ACHN (cell line): ENCODE results near the gene BACH2.
"Not testable (repeated sequence)": the region's sequence is repeated elsewhere in the genome, so short reads cannot be mapped to it uniquely, and the experiment has no call there.

Experiments used
- DNase-seq: peaks from one replicate; pipeline ENCODE4 v3.0.0-alpha.2; 2015
- in situ Hi-C: cut with HindIII; loops from 2 replicates; pipeline ENCODE4 v1.10.0; 2017; ENCODE audit warnings: low sequenced_read_pairs, low pct_ligation_motif_present, low pct_unique_long_range_greater_than_20kb

The BACH2 gene

DNA sequence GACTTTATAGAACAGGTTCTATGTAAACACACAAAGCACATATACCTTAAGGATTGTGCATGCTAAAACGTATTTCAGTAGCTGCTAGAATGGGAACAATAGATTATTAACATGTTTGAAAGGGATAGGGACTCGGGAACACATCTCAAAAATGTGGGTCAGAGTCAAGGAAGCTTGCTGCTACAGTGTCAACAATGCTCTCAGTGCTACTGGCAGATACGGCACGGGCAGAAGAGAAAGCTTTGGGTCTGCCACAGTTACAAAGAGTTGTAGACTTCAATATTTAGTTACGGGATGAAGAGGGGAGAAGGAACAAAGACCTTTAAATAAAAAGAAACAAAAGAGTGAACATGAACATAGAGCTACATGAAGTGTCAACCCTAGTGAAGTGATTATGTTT is 170.5 kb downstream of the BACH2 start:
- in situ Hi-C loops = no loop called here
- DNase-seq = no peak

DNA sequence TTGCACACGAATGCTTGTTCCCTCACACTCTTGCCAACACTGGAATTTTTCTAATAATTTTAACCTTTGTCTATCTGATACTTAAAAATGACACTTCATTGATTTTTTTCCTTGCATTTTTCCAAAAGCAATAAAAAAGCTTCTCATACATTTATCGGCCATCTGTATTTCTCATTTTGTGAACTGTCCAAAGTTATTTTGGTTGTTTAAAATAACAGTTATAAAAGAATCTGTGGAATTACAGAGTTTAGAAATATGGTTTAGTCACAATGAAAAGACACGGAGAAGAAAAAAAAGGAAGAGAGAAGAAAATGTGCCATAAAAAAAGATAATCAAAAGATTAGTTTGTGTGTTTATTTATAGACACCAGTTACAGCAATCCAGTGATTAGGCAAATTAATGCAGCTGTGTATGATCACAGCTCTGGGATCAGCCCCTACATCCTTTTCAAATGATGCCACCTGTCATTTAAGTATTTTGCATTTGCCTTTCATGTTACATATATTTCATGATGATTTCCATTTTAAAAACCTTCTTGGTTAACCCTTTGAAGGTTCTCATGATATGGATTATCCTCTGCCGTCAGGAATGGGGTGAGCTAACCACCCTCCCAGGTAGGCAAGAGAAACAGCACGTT is 171.7 kb downstream of the BACH2 start:
- in situ Hi-C loops = no loop called here
- DNase-seq = no peak

DNA sequence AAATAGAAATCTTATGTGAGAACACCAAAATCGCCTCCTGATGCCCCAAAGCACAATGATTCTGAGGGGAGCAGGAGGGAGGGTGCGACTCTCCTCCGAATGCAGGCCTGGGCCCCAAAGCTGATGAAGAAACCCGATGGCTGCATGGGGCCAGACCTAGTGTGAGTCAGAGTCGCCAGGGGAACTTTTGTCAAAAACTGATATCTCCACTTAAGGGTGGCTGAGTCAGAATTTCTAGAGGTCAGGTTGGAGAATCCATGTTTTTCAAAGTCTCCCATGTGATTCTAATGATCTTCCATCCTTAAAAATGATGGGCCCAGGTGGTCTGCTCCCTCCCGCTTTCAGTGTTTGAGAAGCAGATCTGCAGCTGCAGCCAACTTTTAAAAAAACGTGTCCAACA is 172.8 kb downstream of the BACH2 start:
- DNase-seq = no peak
- in situ Hi-C loops = no loop called here

DNA sequence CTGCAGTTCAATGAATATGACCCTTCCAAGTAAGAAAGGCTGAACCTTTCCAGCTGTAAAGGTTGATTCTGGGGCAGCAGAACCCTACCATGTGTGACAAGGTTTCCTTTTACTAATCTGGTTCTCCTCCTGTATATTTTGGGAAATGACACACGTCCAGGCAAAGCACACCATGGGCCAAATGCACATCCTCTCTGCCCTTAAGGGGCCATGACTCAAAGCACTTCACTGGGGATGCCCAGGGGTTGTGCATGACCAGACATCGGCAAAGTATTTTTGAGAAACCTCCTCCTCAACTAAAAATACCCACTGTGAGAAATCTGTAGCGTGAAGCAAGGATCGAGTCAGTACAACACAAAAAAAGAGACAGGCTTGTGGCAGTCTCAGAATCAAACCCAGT is 174.7 kb downstream of the BACH2 start:
- in situ Hi-C loops = no loop called here
- DNase-seq = no peak

DNA sequence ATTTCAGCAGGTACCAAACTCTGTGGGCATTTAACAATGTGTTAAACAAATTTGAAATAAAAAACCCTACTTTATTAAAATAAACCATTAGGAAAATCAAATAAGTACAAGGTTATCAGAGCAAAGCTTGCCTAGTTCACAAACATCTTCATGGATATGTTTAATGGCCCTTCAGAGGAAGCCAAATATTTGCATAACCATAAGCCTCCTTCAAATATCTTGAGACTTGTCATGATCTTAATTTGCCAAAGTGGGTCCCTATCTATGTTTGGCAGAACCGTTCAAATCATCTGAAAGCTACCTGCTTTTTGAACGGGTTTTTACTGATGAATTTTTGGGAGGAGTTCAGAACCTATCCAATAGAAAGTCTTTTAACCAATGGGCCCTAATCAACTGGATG is 176.3 kb downstream of the BACH2 start:
- in situ Hi-C loops = no loop called here
- DNase-seq = no peak

DNA sequence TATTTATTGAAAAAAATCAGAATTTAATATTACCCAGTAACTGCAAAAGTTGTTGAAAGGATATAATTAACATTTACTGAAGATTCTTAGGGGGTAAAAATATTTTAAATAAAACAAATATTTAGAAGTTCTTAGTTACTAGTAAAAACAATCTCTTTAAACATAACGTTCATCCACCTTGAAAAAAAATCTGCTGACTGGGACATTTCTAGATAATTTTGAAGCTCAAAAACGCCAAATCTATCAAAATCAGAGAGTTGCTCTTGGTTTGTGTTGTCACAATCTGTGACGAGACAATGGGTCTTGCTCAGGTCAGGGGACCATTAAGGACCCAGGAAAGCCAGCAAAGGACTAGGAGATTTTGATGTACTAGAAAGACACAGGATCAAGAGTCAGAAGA is 177.0 kb downstream of the BACH2 start:
- in situ Hi-C loops = no loop called here
- DNase-seq = no peak

DNA sequence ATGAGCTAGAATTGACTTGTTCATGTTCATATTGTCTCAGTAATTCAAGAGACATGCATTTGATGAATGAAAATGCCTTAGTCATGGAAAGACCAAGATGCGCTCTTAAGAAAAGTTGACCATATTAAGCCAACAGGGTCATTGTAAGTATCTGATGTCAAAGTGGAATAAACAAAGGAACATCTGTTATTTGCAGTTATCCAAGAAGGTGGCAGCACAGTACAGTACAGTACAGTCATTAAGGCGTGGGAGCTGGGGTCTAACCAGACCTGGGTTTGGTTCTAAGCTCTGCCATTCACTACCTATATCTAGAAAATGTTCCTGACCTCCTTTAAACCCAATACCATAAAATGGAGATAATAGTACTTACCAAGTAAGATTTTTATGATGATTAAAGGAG is 178.1 kb downstream of the BACH2 start:
- in situ Hi-C loops = no loop called here
- no peak for DNase-seq

DNA sequence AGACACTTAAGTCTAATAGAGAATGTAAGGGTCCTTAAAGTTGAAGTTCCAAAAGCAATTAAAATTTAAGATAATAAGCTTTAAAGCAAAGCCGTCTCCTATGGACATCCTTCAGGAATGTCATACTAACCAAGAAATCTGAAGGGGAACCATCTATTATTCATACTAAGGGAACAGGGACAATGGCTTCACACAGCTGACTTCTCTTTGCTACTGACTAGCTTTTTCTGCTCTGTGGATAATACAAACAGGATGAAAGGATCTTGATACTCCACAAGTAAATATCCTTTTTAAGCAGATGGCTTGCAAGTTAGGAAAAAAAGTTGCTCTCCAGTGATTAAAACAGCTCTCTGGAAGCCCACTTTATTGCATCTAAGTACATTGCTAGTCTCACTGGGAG is 178.6 kb downstream of the BACH2 start:
- in situ Hi-C loops = no loop called here

DNA sequence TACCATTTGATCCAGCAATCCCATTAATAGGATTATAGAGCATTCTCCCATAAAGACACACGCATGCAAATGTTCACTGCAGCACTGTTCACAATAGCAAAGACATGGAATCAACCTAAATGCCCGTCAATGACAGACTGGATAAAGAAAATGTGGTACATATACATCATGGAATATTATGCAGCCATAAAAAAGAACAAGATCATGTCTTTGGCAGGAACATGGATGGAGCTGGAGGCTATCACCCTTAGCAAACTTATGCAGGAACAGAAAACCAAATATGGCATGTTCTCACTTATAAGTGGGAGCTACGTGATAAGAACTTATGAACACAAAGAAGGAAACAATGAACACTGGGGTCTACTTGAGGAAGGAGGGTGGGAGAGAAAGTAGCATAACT is 180.5 kb downstream of the BACH2 start:
- DNase-seq, in situ Hi-C loops: not testable (repeated sequence)

More for the DNA sequence above, 178.6 kb downstream of the BACH2 start:
- DNase-seq = no peak

DNA sequence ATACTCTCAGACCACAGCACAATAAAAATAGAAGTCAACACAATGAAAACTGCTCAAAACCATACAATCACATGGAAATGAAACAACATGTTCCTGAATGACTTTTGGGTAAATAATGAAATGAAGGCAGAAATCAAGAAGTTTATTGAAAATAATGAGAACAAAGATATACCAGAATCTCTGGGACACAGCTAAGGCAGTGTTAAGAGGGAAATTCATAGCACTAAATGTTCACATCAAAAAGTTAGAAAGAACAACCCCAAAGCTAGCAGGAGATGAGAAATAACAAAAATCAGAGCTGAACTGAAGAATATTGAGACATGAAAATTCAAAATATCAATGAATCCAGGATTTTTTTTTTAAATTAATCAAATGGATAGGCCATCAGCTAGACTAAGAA is 183.3 kb downstream of the BACH2 start:
- DNase-seq = no peak
- in situ Hi-C loops = no loop called here

DNA sequence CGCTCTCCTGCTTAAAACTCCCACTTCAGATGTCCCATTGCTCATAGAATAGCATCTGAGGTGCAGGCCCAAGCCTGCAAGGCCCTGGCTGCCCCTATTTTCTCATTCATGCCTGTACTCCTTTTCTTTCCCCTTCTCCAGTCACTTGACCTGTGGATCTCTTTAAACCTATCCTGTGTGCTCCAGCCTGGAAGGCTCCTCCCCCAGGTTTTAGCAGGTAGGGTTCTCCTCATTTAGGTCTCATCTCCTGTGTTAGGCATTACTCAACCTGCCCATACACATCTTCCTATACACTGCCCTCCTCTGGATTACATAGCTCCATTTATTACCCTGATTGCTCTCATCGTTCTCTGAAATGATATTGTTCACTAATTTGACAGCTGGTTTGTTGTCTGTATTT is 185.3 kb downstream of the BACH2 start:
- in situ Hi-C loops = no loop called here
- no peak for DNase-seq

DNA sequence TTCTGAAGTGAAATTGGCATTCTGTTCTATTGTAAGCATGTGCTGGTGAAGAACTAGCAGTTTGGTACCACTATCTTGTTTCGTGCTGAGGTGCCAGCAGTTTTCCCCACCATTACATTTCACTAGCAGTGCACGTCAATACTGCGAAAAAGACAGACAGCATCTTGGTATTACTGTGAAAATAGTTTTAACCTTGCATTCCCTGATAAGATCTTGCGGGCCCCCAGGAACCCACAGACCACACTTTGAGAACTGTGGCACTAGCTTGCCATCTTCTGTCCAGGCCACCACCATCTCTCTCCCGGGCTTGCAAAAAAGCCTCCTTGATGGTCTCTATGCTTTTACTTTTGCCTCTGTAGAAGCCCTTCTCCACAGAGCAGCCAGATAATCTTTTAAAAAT is 185.7 kb downstream of the BACH2 start:
- in situ Hi-C loops = no loop called here
- no peak for DNase-seq

DNA sequence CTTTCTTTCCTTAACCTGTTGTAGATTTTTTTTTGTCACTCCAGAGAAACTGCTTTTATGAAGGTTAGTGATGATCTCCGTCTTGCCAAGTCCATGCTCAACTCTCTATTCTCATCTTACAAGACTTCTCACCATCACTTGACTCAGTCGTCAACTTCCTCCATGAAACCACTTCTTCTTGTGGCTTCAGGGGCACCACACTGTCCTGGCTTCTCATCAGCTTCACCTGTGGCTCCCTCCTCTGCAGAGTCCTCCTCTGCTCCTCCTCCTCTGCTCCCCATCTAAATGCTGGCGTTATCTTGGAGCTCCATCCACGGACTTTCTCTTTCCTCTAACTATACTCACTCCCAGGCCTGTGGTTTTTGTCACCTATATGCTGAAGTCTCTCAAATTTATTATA is 187.5 kb downstream of the BACH2 start:
- no peak for DNase-seq
- in situ Hi-C loops = no loop called here

DNA sequence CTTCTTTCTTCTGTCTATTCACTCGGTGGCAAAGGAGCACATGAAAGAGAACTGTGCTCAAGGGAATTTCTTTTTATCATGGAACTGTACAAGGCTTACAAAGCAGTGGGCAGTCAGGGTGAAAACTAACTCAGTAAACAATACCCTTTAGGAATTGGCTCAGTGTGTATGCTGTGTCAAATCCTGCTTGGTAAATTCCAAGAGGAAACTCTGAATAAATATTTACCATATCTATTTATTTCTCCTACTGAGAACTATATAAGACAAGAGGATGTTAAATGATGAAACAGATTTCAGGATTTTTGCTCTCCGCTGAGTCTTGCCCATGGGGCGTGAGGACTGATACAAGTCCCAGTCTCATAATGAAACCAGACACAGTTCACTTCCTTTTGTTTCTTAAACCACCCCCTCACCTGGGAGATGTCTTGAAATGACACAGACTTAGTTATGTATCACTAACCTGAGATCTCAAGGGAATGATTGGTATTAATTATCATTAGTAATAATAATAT is 188.8 kb downstream of the BACH2 start:
- in situ Hi-C loops = no loop called here
- DNase-seq = no peak

DNA sequence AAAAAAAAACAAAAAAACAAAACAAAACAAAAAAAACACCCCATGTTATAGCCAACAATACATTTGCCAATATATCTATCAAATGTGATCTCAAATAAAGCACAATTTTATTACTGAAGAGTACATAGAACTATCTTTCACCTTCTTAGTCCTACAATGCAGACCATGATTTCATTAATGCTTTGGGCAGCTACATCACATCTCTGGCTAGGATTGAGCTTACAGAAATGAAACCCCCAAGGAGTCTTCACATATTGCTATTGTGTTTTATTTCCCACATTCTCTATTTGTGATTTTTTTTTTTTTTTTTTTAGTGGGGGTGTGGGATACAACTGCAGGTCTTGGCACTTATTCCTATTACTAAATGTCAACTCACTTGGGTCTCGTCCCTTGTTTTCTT is 189.3 kb downstream of the BACH2 start:
- no peak for DNase-seq
- in situ Hi-C loops = no loop called here

DNA sequence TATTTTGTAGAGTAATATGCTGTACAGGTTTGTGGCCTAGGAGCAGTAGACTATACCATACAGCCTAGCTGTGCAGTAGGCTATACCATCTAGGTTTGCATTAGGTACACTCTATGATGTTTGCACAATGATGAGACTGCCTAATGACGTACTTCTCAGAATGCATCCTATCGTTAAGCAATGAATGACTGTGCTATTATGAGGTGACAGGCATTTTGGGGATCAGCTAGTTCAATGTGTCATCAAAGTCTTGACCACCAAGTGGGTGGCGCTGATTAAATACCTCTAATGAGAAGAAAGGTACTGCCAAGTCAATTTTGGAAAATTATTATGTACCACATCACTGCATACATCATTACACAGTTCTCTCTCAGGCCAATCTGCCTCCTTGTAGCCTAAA is 190.2 kb downstream of the BACH2 start:
- no peak for DNase-seq
- in situ Hi-C loops = no loop called here

DNA sequence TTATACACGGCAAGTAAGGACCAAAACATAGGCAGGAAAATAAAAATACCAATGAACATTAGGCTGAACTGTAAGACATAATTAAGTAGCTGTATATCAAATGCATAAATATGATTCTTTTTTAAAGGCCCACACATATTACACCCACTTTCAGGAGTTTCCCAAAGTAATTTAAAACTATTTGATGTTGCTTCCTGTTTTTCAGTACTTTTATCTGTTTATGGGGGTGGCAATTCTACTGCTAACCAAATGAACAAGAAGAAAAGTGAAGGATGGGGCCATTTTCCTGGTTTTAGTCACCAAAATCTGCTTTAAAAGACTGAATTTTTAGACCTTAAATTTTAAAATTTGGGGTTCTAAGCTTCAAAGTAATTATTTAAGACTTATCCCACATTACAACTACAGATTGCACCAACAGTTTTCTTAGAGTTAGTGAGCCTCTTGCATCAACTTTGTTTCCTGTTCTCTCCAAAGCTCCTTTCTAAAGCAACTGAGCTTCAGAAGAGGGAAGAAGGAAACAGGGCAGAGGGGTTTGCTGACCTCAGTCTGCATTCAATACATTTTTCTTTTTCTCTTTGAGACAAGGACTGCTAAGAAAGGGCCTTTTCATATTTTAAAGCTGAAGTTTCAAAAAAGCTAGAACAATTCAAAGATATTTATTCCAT is 191.0 kb downstream of the BACH2 start:
- in situ Hi-C loops = no loop called here
- no peak for DNase-seq

DNA sequence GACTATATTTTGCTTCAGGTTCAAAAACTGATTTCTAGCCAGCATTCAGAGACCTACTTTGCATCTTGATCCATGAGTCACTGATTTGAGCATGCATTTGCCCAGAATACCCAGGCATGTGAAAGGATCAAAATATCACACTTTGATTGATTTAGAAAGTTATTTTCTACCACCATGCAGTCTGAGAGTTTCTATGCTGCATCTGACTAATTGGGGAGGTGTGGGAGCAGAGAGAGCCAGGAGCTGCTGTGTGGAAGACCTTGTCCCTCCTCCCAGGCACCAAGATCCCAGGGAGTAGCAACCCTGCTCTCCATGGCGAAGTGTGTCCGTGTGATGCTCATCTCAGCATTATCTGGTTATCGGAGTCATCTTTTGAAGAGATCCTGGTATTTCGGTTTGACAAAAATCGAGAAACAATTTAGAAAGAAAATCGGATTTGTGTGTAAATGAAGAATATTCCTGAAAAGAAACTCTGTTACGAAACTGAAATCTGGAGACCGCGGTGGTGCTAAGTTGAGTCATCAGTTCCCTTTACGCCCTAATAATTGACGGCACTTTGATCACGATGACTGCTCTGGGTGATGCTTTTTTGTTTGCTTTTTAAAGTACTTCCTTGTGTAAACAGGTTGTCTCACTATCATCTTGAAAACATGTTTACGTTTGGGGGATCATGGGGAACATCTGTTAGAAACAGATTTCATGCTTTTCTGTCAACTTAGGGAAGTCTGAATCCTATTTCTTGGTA is 193.4 kb downstream of the BACH2 start:
- in situ Hi-C loops = no loop called here
- no peak for DNase-seq

DNA sequence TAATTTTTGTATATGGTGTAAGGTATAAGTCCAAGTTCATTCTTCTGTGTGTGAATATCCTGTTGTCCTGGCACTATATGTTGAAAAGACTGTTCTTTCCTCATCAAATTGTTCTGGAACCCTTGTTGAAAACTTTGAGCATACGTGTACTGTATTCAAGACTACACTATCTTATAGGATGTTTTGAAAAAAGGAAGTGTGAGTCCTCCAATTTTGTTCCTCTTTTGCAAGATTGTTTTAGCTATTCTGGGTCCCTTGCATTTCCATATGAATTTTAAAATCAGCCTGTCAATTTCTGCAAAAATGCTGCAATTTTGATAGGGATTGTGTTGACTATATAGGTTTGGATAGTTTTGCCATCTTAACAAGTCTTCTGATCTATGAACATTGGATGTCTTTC is 195.2 kb downstream of the BACH2 start:
- no peak for DNase-seq
- in situ Hi-C loops = no loop called here
